HEK293 (cell line): ENCODE data around the gene DEFB129.

Source experiments
- CTCF ChIA-PET: fragments of 350-600 bp; formaldehyde crosslinking; extraction: SDS; loops from one replicate; lab custom pipeline; 2021; ENCODE audit warnings: antibody characterized with exemption; lab: Yijun Ruan, JAX
- POLR2A ChIA-PET: fragments of 300-600 bp; formaldehyde crosslinking; extraction: SDS; loops from one replicate; lab custom pipeline; 2020; ENCODE audit warnings: antibody characterized with exemption, inconsistent platforms; lab: Yijun Ruan, JAX
- H3K27ac ChIP-seq: fragments of 200-500 bp; sonication (Bioruptor generic); 2 replicates; pipeline ENCODE4 v1.5.1; 2014; ENCODE audit warnings: low read depth, low read length, control low read depth, inconsistent platforms; ENCODE audit errors: extremely low read depth
- H3K36me3 ChIP-seq, 2 experiments: fragments of 200-500 bp in 1 of 2; sonication (Bioruptor generic) in 1 of 2; 1 replicate in 1 of 2; 2 replicates in 1 of 2; pipeline ENCODE4 v1.5.1; 2014 to 2017; ENCODE audit warnings: inconsistent platforms in 2 of 2, low read length in 2 of 2; ENCODE audit not compliant: control insufficient read depth in 2 of 2, insufficient read depth in 1 of 2
- H3K4me1 ChIP-seq: fragments of 200-500 bp; sonication (Bioruptor generic); 2 replicates; pipeline ENCODE4 v1.5.1; 2014; ENCODE audit warnings: mild to moderate bottlenecking, low read length, inconsistent platforms; ENCODE audit not compliant: control insufficient read depth, insufficient read depth
- H3K4me3 ChIP-seq: 2 replicates; pipeline ENCODE4 v1.5.1; 2011; ENCODE audit warnings: low read depth, mild to moderate bottlenecking, control low read depth, low read length, moderate library complexity
- H3K9me3 ChIP-seq: fragments of 200-500 bp; sonication (Bioruptor generic); 2 replicates; pipeline ENCODE4 v1.5.1; 2014; ENCODE audit warnings: low read depth, low read length, inconsistent platforms; ENCODE audit not compliant: control insufficient read depth, insufficient read depth
- BCL11A ChIP-seq: fragments of 450-650 bp; formaldehyde crosslinking; IDR thresholded peaks from 2 replicates; pipeline ENCODE4 v1.5.1; 2016; ENCODE audit warnings: low read depth, missing biosample characterization, missing genetic modification characterization
- EGR2 ChIP-seq: fragments of 450-650 bp; formaldehyde crosslinking; IDR thresholded peaks from 2 replicates; pipeline ENCODE4 v1.5.1; 2016; ENCODE audit warnings: low read depth, missing biosample characterization, missing genetic modification characterization
- KLF17 ChIP-seq: fragments of 450-650 bp; formaldehyde crosslinking; IDR thresholded peaks from 2 replicates; pipeline ENCODE4 v1.5.1; 2016; ENCODE audit warnings: missing biosample characterization, missing genetic modification characterization
- SP7 ChIP-seq: fragments of 450-650 bp; formaldehyde crosslinking; IDR thresholded peaks from 2 replicates; pipeline ENCODE4 v1.5.1; 2016; ENCODE audit warnings: missing biosample characterization, missing genetic modification characterization
- ZBTB26 ChIP-seq: fragments of 450-650 bp; formaldehyde crosslinking; optimal IDR thresholded peaks from 2 replicates; pipeline ENCODE3; 2016; ENCODE audit warnings: missing biosample characterization, mild to moderate bottlenecking, missing genetic modification characterization
- ZBTB48 ChIP-seq: fragments of 450-650 bp; formaldehyde crosslinking; IDR thresholded peaks from 2 replicates; pipeline ENCODE4 v1.5.1; 2016; ENCODE audit warnings: missing biosample characterization, missing genetic modification characterization
- ZFP3 ChIP-seq: fragments of 450-650 bp; formaldehyde crosslinking; IDR thresholded peaks from 2 replicates; pipeline ENCODE4 v1.5.1; 2016; ENCODE audit warnings: low read depth, missing biosample characterization, missing genetic modification characterization
- ZNF10 ChIP-seq: fragments of 450-650 bp; formaldehyde crosslinking; IDR thresholded peaks from 2 replicates; pipeline ENCODE4 v1.5.1; 2017; ENCODE audit warnings: missing biosample characterization, missing genetic modification characterization
- ZNF155 ChIP-seq: fragments of 450-650 bp; formaldehyde crosslinking; IDR thresholded peaks from 2 replicates; pipeline ENCODE4 v1.5.1; 2016; ENCODE audit warnings: missing biosample characterization, missing genetic modification characterization
- ZNF24 ChIP-seq: fragments of 450-650 bp; formaldehyde crosslinking; IDR thresholded peaks from 2 replicates; pipeline ENCODE4 v1.5.1; 2016; ENCODE audit warnings: missing biosample characterization, missing genetic modification characterization
- ZNF274 ChIP-seq, 2 experiments: fragments of 200-500 bp in 1 of 2; fragments of 450-650 bp in 1 of 2; sonication (Bioruptor generic) in 1 of 2; formaldehyde crosslinking in 1 of 2; IDR thresholded peaks; 2 replicates each; pipeline versions ENCODE4 v1.5.1 to v1.6.1; 2014 to 2016; ENCODE audit warnings: borderline replicate concordance in 1 of 2, inconsistent platforms in 1 of 2, low read length in 1 of 2, missing biosample characterization in 1 of 2, missing genetic modification characterization in 1 of 2
- ZNF335 ChIP-seq: fragments of 450-650 bp; formaldehyde crosslinking; conservative IDR thresholded peaks from 2 replicates; pipeline ENCODE4 v1.5.1; 2016; ENCODE audit warnings: missing biosample characterization, missing genetic modification characterization
- ZNF391 ChIP-seq: fragments of 450-650 bp; formaldehyde crosslinking; IDR thresholded peaks from 2 replicates; pipeline ENCODE4 v1.5.1; 2016; ENCODE audit warnings: low read depth, missing biosample characterization, missing genetic modification characterization, borderline replicate concordance
- ZNF530 ChIP-seq: fragments of 450-650 bp; formaldehyde crosslinking; IDR thresholded peaks from 2 replicates; pipeline ENCODE4 v1.5.1; 2016; ENCODE audit warnings: low read depth, missing biosample characterization, missing genetic modification characterization
- ZNF580 ChIP-seq: fragments of 450-650 bp; formaldehyde crosslinking; IDR thresholded peaks from 2 replicates; pipeline ENCODE4 v1.5.1; 2016; ENCODE audit warnings: missing biosample characterization, missing genetic modification characterization
- ZNF610 ChIP-seq: fragments of 450-650 bp; formaldehyde crosslinking; IDR thresholded peaks from 2 replicates; pipeline ENCODE4 v1.5.1; 2016; ENCODE audit warnings: missing biosample characterization, missing genetic modification characterization, borderline replicate concordance
- ZNF701 ChIP-seq: fragments of 450-650 bp; formaldehyde crosslinking; IDR thresholded peaks from 2 replicates; pipeline ENCODE4 v1.5.1; 2016; ENCODE audit warnings: missing biosample characterization, missing genetic modification characterization
- ZNF792 ChIP-seq: fragments of 450-650 bp; formaldehyde crosslinking; IDR thresholded peaks from 2 replicates; pipeline ENCODE4 v1.5.1; 2016; ENCODE audit warnings: missing biosample characterization, missing genetic modification characterization
- ZNF843 ChIP-seq: fragments of 450-650 bp; formaldehyde crosslinking; IDR thresholded peaks from 2 replicates; pipeline ENCODE4 v1.5.1; 2016; ENCODE audit warnings: missing biosample characterization, missing genetic modification characterization
- ZSCAN5A ChIP-seq: fragments of 450-650 bp; formaldehyde crosslinking; IDR thresholded peaks from 2 replicates; pipeline ENCODE4 v1.5.1; 2016; ENCODE audit warnings: missing biosample characterization, missing genetic modification characterization

DEFB129 gene

GRCh38 chr20:275791-276190 lies 48.7 kb downstream of the DEFB129 start (continued):
- no peak for TF ChIP-seq ZSCAN5A (tag by site-specific recombination)

GRCh38 chr20:276620-277495 lies 49.8 kb downstream of the DEFB129 start:
- no peak overlapping the region for H3K27ac ChIP-seq
- CTCF ChIA-PET = interaction anchor here (0.6 to 1.6 kb wide), 2 partner anchors 53 to 73 kb away, joined by 3 to 5 read pairs; no protein-coding TSS in a partner anchor
- POLR2A ChIA-PET = no interaction called here

GRCh38 chr20:277496-277781 lies 50.4 kb downstream of the DEFB129 start:
- CTCF ChIA-PET = interaction anchor here (1.6 kb wide), 1 partner anchor 53 kb away, joined by 3 read pairs; no protein-coding TSS in a partner anchor

More at GRCh38 chr20:276620-277495, 49.8 kb downstream of the DEFB129 start:
- Histone ChIP-seq H3K4me1 (no peaks in the 10 kb centered on the region), H3K4me3 (no peak overlapping the region), H3K9me3 (no peaks in the 10 kb centered on the region), H3K36me3 (peaks cover 8 to 40% of the 10 kb centered on the region in 2 experiments; a peak in 2 of 3 replicates)
- no peak for TF ChIP-seq BCL11A (tag by site-specific recombination)
- TF ChIP-seq ZNF792 (tag by site-specific recombination) = no peak
- TF ChIP-seq SP7 = no peak
- no peak for TF ChIP-seq ZFP3 (tag by site-specific recombination)
- TF ChIP-seq ZNF843 (tag by site-specific recombination) = no peak
- no peak for TF ChIP-seq ZNF155 (tag by site-specific recombination)
- TF ChIP-seq ZNF530 = no peak
- no peak for TF ChIP-seq KLF17 (tag by site-specific recombination)
- no peak for TF ChIP-seq ZNF274 (IDR thresholded peaks at IDR 0.05; ENCODE audit: low read length)
- TF ChIP-seq ZNF274 (tag by site-specific recombination; IDR thresholded peaks at IDR 0.05; ENCODE audit: borderline replicate concordance) = no peak
- TF ChIP-seq ZNF335 (tag by site-specific recombination) = no peak
- no peak for TF ChIP-seq ZBTB26 (tag by site-specific recombination)
- TF ChIP-seq ZNF24 (tag by site-specific recombination) = no peak
- no peak for TF ChIP-seq ZNF580 (tag by site-specific recombination)
- no peak for TF ChIP-seq ZNF701 (tag by site-specific recombination)
- TF ChIP-seq EGR2 (tag by site-specific recombination) = no peak
- TF ChIP-seq ZNF10 = no peak
- no peak for TF ChIP-seq ZNF610 (tag by site-specific recombination)

More at GRCh38 chr20:277496-277781, 50.4 kb downstream of the DEFB129 start:
- POLR2A ChIA-PET = no interaction called here
- peak; percentile 97 for TF ChIP-seq ZBTB48 (tag by site-specific recombination)
- no peak for TF ChIP-seq ZNF391 (tag by site-specific recombination)
- H3K9me3 ChIP-seq = no peaks in the 10 kb centered on the region
- no peaks in the 10 kb centered on the region for H3K4me1 ChIP-seq
- H3K27ac ChIP-seq = no peak overlapping the region
- H3K36me3 ChIP-seq = peaks cover 13 to 45% of the 10 kb centered on the region in 2 experiments; a peak in 2 of 3 replicates
- H3K4me3 ChIP-seq = no peak overlapping the region
